SK-N-MC (cell line): ENCODE measurements around the gene TPSB2.

Experiments
- EZH2 ChIP-seq: fragments of 200-600 bp; sonication (generic); IDR thresholded peaks from one replicate; pipeline ENCODE4 v1.6.1; 2017; ENCODE audit warnings: antibody characterized with exemption
- FOXP2 ChIP-seq: optimal IDR thresholded peaks from 2 replicates; pipeline ENCODE3; 2011; ENCODE audit warnings: mild to moderate bottlenecking, moderate library complexity; ENCODE audit not compliant: insufficient read depth; ENCODE audit errors: extremely low read length, control extremely low read depth
- POLR2AphosphoS5 ChIP-seq: IDR thresholded peaks from 2 replicates; pipeline ENCODE4 v1.6.1; 2012; ENCODE audit warnings: mild to moderate bottlenecking, low read depth, low read length, borderline replicate concordance

- no peak for TF ChIP-seq POLR2AphosphoS5
- TF ChIP-seq EZH2: no peak
- TF ChIP-seq FOXP2: no peak
These were observed 30.5 kb downstream of the TPSB2 start for GRCh38 chr16:1199347-1200013.
